KOPT-K1 (cell line): ENCODE results near the gene SUGP1.

Source experiments
- H3K27ac ChIP-seq: fragments of 200-600 bp; sonication (generic); 2 replicates; pipeline ENCODE4 v1.5.1; 2016; ENCODE audit warnings: antibody characterized with exemption, mild to moderate bottlenecking, low read depth, low read length; ENCODE audit not compliant: poor library complexity, severe bottlenecking
- H3K36me3 ChIP-seq: fragments of 200-600 bp; sonication (generic); 2 replicates; pipeline ENCODE4 v1.5.1; 2017; ENCODE audit warnings: antibody characterized with exemption, mild to moderate bottlenecking, low read length, moderate library complexity; ENCODE audit not compliant: insufficient read depth
- H3K9me3 ChIP-seq: fragments of 200-600 bp; sonication (generic); 2 replicates; pipeline ENCODE4 v1.5.1; 2017; ENCODE audit warnings: antibody characterized with exemption, low read length, mild to moderate bottlenecking; ENCODE audit not compliant: insufficient read depth, poor library complexity, severe bottlenecking

The SUGP1 gene

DNA sequence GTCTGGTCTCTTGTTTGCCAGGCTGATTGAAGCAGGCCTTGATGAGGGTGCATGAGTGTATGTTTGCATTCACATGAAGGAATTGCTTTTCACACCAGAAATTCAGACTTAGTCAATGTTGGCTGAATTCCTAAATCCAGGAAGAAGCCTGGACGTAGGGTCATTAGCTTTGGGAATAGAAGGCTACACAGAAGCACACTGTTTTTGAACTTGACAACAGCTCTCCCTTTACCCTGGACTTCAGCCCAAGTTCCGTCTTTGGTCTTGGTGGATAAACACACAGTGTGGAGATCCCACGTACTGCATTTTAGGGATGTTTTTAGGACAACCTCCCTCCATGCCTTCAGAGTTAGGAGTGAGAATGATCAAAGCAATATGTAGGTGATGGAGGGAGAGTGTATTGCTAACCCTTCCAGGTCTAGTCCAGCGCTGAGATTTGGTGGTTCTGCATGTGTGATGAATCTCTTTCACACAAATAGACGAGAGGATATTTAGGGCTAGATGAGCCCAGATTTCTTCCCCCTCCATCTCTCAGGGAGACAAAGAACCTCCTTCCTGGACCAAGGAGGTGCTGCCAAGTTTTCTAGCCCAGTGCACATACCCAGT is 70.0 kb downstream of the SUGP1 start:
- H3K27ac ChIP-seq: no peak overlapping the region
- no peaks in the 10 kb centered on the region for H3K9me3 ChIP-seq
- H3K36me3 ChIP-seq: no peaks in the 10 kb centered on the region

DNA sequence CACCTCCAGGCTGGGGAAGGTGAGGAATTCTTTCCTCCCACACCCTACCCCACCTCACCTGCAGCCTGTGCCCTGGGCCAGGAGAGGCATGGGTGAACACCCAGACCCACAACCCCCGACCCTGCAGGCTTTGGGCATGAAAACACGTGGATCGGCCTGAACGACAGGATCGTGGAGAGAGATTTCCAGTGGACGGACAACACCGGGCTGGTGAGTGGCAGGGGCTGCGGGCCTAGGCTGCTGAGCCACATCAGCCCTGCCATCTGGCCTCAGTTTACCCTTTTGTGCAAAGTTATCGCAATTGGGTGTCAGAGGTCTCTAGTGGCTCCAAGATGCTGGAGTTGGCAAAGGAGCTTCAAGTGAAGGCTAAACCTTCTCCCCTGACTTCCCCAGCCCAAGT is 79.8 kb downstream of the SUGP1 start:
- no peaks in the 10 kb centered on the region for H3K36me3 ChIP-seq

DNA sequence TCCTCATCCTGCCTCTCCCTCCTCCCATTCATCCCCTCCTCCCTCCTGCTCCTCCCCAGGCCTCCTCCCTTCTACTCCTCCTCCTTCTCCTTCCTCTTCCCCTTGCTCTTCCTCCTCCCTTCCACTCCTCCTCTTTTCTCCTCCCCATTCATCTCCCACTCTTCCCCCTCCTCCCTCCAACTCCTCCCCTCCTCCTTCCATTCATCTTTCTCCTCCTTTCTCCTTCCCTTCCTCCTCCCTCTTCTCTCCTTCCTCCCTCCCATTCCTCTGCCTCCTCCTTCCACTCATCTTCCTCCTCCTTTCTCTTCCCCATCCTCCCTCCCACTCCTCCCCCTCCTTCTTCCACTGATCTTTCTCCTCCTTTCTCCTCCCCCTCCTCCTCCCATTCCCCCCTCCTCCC is 80.6 kb downstream of the SUGP1 start:
- H3K9me3 ChIP-seq: peaks cover 12% of the 10 kb centered on the region
- no peak overlapping the region for H3K27ac ChIP-seq
- no peaks in the 10 kb centered on the region for H3K36me3 ChIP-seq

More for the DNA sequence above, 79.8 kb downstream of the SUGP1 start:
- Histone ChIP-seq H3K9me3 (peaks cover 7% of the 10 kb centered on the region), H3K27ac (no peak overlapping the region)

DNA sequence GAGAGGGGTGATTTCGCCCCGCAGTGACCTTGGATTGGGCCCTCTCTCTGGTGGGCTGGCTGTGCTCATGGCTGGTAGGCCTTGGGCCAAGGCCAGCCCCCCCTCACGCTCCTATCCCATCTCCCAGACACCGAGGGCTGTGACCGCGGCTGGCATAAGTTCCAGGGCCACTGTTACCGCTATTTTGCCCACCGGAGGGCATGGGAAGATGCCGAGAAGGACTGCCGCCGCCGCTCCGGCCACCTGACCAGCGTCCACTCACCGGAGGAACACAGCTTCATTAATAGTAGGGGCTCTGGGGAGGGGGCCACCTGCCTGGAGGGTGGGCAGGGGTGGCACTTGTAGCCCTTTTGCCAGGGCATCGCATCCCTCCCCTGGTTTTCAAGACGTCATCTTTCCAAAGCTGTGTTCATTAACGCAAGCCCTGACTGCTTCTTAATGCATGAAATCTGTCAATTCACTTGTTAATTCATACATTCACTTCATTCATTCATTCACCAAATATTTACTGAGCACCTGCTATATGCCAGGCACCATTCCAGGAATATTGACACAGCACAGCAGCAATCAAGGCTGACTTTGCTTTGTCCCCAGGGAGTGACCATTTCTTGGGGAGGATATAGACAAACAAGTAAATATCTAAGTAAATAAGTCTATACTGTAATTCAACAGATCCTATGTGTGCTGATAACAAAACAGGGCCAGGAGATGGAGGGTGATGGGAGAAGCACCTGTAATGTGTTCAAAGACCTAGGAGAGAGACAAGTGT is 82.0 kb downstream of the SUGP1 start:
- H3K9me3 ChIP-seq: peaks cover 24% of the 10 kb centered on the region
- no peaks in the 10 kb centered on the region for H3K36me3 ChIP-seq
- H3K27ac ChIP-seq: no peak overlapping the region

DNA sequence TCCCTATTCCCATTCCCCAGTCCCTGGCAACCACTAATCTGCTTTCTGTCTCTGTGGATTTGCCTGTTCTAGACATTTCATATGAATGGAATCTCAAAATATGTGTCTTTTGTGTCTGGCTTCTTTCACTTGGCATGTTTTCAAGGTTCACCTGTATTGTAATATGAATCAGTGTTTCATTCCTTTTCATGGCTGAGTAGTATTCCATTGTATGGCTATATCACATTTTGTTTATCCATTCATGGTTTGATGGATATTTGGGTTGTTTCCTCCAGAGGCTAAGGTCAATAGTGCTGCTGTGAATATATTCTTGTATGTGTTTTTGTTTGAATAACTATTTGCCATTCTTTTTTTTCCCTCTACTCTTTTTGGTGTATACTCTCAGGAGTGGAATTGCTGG is 84.1 kb downstream of the SUGP1 start:
- Histone ChIP-seq H3K9me3 (peaks cover 24% of the 10 kb centered on the region), H3K27ac (no peak overlapping the region), H3K36me3 (no peaks in the 10 kb centered on the region)

DNA sequence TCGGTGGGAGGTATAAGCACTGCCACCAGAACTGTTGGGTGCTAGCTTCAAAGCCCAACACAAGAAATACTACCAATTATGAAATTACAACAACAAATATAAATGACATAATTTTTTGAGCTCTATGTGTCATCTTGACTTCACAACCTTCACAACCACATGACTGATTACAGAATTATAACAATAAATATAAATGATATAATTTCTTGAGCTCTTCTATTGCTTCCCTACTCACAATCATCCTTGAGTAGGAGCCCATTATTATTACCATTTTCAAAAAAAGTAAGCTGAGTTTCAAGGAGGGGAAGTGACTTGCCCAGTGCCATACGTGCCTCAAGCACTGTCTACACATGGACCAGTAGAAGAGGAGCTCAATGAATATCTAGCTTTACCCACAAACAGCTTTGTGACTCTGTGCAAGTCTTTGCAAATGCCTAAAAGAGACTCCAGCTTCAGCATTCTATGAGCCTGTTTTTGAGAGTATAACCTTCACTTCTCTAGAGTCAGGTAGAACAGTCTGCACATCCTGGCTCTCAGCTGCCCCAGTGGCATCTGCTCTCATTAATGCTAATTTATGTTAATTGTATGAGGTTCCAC is 86.0 kb downstream of the SUGP1 start:
- Histone ChIP-seq H3K27ac (no peak overlapping the region), H3K9me3 (peaks cover 24% of the 10 kb centered on the region), H3K36me3 (no peaks in the 10 kb centered on the region)

DNA sequence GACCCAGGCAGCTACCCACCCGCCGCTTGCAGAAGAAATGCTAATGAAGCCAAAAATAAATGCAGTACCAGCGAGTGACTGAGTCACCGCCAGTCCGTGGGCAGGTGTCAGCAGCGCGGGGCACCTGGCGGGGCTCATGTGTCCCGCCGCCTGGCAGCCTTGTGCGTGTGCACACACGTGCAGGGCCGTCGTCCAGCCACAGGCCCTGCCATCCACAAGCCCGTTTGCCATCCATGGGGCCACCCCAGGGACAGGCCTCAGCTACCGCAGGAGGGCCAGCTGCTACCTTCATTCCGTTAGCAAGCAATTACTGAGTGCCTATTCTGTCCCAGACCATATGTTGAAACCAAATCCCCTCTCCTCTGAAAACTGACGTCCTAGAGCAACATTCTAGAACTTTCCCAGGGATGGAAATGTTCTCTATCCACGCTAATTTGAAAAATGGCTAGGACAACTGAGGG is 88.0 kb downstream of the SUGP1 start:
- Histone ChIP-seq H3K9me3 (peaks cover 24% of the 10 kb centered on the region), H3K27ac (no peak overlapping the region), H3K36me3 (no peaks in the 10 kb centered on the region)

DNA sequence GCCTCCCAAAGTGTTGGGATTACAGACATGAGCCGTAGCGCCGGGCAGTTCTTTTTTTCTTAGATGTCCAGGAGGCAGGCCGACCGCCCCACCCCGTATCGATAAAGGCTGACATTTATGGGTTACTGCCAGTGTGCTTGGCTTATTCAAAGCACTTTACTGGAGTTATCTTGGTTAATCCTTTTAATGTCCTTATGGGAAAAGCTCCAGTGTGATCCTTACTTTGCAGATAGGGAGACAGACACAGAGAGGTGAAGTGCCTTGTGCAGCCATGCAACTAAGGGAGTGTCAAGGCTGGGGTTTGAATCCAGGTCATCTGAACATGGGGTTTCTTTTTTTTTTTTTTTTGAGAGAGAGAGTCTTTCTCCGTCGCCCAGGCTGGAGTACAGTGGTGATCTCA is 89.3 kb downstream of the SUGP1 start:
- no peaks in the 10 kb centered on the region for H3K36me3 ChIP-seq
- H3K27ac ChIP-seq: no peak overlapping the region
- peaks cover 22% of the 10 kb centered on the region for H3K9me3 ChIP-seq

DNA sequence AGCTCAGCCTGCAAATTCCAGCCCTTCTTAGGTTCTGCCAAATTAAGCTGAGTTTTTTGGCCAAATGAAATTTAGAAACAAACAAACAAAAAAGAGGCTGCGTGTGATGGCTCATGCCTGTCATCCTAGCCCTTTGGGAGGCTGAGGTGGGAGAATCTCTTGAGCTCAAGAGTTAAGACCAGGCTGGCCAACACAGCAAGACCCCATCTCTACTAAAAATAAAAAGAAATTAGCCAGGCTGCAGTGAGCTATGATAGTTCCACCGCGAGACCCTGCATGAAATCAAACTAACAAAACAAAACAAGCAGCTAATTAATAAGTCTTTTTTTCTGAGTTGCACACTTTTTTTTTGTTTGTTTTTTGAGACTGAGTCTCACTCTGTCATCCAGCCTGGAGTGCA is 90.6 kb downstream of the SUGP1 start:
- Histone ChIP-seq H3K9me3 (peaks cover 13% of the 10 kb centered on the region), H3K36me3 (no peaks in the 10 kb centered on the region), H3K27ac (no peak overlapping the region)

DNA sequence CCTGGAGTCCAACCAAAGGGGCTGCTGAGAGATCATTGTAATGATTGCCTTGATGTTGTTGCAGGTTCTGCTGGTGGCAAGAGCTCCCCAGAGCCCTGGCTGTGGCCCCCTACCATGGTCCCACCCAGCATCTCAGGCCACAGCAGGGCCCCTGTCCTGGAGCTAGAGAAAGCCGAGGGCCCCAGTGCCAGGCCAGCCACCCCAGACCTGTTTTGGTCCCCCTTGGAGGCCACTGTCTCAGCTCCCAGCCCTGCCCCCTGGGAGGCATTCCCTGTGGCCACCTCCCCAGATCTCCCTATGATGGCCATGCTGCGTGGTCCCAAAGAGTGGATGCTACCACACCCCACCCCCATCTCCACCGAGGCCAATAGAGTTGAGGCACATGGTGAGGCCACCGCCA is 93.1 kb downstream of the SUGP1 start:
- H3K27ac ChIP-seq: no peak overlapping the region
- no peaks in the 10 kb centered on the region for H3K9me3 ChIP-seq
- H3K36me3 ChIP-seq: no peaks in the 10 kb centered on the region

DNA sequence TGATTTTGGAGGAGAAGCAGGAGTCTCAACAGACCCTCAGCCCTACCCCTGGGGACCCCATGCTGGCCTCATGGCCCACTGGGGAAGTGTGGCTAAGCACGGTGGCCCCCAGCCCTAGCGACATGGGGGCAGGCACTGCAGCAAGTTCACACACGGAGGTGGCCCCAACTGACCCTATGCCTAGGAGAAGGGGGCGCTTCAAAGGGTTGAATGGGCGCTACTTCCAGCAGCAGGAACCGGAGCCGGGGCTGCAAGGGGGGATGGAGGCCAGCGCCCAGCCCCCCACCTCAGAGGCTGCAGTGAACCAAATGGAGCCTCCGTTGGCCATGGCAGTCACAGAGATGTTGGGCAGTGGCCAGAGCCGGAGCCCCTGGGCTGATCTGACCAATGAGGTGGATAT is 93.6 kb downstream of the SUGP1 start:
- H3K9me3 ChIP-seq: no peaks in the 10 kb centered on the region
- no peak overlapping the region for H3K27ac ChIP-seq
- no peaks in the 10 kb centered on the region for H3K36me3 ChIP-seq

DNA sequence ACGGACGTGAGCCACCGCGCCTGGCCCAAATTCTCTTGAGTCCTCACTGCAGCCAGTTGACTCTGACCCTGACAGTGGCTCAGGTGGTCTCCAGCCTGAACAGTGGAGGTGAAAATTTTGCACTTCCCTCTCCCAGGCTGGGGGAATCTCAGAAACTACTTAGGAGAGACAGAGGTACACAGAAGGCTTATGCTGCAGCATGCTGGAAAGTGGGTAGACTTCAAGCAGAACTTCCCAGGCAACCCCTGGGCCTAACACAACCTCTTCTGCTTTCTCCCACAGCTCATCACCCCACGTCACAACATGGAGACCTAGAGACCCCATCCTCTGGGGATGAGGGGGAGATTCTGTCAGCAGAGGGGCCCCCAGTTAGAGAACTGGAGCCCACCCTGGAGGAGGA is 94.1 kb downstream of the SUGP1 start:
- Histone ChIP-seq H3K9me3 (no peaks in the 10 kb centered on the region), H3K36me3 (no peaks in the 10 kb centered on the region), H3K27ac (no peak overlapping the region)
